ENCODE results near the gene ZACN. TPM values are rescaled to one million over a fixed set of nuclear protein-coding genes. Genes with fewer than 3 reads are reported as not detected.

ZACN gene
- total and polyA plus RNA-seq, 8 donors: 0.12 to 27.5 (median 17.8) TPM; not detected in 1

DNA sequence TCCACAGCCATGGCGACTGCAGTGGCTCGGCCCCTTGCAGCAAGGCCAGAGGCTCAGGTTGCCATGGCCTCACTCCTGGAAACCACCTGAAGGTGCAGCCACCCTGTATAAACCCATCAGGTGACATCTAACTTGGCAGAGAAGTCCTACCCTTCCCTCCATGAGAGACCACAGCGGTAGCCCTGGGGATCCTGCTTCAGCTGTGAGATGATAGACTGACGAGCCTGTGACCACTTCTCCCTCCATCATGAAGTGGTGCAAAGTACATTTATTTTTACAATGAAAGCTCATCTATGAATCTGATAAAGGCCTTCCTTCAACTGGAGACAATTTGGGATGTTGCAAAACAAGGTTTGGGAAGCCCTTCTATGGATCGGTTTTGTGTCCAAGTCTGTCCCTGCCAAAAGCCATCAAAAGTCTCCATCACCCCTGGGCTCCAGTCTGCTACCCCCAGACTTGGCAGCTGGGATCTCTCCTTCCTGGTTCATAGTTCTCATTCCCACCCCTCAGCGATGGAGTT, 1.8 kb downstream of the ZACN start:
- peaks cover 42 to 49% of the 10 kb centered on the region in 2 donors for H3K27me3 ChIP-seq
- ATAC-seq (no peak), DNase-seq (no peak)
- H3K4me3 ChIP-seq: no peak overlapping the region
- peaks cover 3 to 25% of the 10 kb centered on the region in 2 donors for H3K4me1 ChIP-seq
- TF ChIP-seq, protein P1, sequence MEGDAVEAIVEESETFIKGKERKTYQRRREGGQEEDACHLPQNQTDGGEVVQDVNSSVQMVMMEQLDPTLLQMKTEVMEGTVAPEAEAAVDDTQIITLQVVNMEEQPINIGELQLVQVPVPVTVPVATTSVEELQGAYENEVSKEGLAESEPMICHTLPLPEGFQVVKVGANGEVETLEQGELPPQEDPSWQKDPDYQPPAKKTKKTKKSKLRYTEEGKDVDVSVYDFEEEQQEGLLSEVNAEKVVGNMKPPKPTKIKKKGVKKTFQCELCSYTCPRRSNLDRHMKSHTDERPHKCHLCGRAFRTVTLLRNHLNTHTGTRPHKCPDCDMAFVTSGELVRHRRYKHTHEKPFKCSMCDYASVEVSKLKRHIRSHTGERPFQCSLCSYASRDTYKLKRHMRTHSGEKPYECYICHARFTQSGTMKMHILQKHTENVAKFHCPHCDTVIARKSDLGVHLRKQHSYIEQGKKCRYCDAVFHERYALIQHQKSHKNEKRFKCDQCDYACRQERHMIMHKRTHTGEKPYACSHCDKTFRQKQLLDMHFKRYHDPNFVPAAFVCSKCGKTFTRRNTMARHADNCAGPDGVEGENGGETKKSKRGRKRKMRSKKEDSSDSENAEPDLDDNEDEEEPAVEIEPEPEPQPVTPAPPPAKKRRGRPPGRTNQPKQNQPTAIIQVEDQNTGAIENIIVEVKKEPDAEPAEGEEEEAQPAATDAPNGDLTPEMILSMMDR (IDR thresholded peaks at IDR 0.05): no peak
- intact Hi-C loops (cut with DNase I): no loop called here
- H3K9me3 ChIP-seq: no peaks in the 10 kb centered on the region
- no peak overlapping the region for H3K27ac ChIP-seq
- peaks cover 3 to 43% of the 10 kb centered on the region in 2 donors for H3K36me3 ChIP-seq

DNA sequence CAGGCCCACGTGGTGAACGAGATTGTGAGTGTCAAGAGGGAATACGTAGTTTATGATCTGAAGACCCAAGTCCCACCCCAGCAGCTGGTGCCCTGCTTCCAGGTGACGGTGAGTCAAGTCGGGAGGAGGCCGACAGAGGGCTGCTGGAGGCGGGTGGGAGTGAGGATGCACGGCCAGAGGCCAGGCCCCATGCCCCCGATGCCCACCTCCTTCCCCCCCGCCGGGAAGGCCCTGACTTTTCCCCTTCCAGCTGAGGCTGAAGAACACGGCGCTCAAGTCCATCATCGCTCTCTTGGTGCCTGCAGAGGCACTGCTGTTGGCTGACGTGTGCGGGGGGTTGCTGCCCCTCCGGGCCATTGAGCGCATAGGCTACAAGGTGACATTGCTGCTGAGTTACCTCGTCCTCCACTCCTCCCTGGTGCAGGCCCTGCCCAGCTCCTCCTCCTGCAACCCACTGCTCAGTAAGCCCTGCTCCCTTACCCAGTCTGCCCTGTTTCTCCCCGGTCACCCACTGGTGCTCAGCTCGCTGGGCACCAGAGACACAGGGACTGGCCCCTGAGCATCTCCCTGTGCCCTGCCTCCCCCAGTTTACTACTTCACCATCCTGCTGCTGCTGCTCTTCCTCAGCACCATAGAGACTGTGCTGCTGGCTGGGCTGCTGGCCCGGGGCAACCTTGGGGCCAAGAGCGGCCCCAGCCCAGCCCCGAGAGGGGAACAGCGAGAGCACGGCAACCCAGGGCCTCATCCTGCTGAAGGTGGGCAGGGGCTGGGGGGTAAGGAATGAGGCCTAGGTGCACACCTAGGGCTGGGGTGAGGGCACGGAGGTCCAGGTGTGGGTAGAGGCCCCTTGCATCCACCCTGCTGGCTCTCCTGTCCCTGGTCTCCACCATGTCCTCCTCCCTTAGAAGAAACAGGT, 2.6 kb downstream of the ZACN start:
- peaks cover 35 to 42% of the 10 kb centered on the region in 2 donors for H3K27me3 ChIP-seq
- peaks cover 3 to 18% of the 10 kb centered on the region in 2 donors for H3K4me1 ChIP-seq
- TF ChIP-seq, protein P1 (IDR thresholded peaks at IDR 0.05): no peak
- DNase-seq (no peak), ATAC-seq (no peak)
- intact Hi-C loops (cut with DNase I): no loop called here
- no peaks in the 10 kb centered on the region for H3K9me3 ChIP-seq
- peaks cover 3 to 50% of the 10 kb centered on the region in 2 donors for H3K36me3 ChIP-seq
- H3K27ac ChIP-seq: no peak overlapping the region
- no peak overlapping the region for H3K4me3 ChIP-seq

DNA sequence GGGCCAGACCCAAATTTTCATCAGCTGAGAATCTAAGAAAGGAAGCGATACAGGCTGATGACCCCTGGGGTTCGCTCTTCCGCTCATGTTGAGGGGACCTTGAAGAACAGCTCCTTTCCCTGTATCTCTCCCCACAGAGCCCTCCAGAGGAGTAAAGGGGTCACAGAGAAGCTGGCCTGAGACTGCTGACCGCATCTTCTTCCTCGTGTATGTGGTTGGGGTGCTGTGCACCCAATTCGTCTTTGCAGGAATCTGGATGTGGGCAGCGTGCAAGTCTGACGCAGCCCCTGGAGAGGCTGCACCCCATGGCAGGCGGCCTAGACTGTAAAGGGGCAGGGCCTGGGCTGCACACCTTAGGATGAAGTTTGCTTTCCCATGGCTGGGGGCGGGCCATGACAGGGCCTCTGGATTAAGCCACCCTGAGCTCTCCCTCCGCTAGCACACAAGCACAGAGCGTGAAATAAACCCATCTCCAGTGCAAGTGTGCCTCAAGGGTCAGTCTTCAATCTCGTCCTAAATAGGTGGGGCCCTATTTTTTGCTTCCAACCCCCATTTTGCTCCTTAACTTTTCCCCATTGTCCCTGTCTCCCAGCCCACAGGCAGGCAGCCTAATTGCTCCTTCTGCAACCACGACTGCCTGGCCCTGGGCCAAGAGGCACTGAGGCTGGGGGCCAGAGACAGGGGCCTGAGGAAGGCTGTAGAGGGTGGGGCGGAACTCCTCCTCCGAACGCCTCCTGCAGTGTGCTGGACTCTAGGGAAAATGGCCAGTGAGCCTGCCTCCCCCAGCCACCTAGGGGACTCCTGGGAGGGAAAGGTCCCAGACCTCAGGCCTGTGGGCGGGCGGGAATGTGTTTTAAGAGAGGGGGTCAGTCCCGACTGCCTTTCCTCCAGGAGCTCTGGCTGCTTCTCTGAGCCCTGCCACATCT, 3.6 kb downstream of the ZACN start:
- intact Hi-C loops (cut with DNase I): no loop called here
- peaks cover 3 to 61% of the 10 kb centered on the region in 2 donors for H3K36me3 ChIP-seq
- DNase-seq: peak in 1 of 4 donors; percentile 76
- H3K9me3 ChIP-seq: no peaks in the 10 kb centered on the region
- H3K4me3 ChIP-seq: no peak overlapping the region
- no peak for ATAC-seq
- TF ChIP-seq, protein P1 (IDR thresholded peaks at IDR 0.05): no peak
- peaks cover 24 to 32% of the 10 kb centered on the region in 2 donors for H3K27me3 ChIP-seq
- no peak overlapping the region for H3K27ac ChIP-seq
- peaks cover 0 to 7% of the 10 kb centered on the region in 2 donors for H3K4me1 ChIP-seq

DNA sequence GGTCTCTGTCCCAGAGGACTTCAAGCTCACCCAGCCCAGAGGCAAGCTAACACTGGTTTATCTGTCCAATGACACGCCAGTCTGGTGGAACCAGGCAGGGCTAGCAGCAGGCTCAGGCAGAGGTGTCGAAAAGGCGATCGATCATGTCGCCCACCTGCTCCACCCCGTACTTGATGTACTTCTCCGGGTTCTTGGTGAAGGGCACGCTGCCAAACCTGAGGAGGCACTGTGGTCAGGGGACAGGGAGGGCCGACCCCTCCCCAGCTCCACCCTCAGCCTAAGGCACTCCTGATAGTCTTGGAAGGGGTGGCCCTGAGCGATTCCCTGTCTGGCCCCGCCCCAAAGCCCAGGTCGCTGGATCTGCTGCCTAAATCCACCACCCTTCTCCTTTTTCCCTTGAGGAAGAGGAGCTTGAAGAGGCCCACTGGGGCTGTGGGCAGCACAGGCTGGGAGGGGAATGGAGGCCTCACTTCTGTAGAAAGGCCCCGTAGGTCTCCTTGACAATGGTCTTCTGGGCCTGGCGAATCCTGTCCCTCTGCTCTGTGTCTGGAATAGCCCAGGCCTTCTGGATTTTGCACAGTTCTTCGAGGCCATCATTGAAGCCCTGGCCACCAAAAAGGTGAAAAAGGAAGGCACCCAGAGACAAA, 4.7 kb downstream of the ZACN start:
- Histone ChIP-seq H3K36me3 (peaks cover 3 to 72% of the 10 kb centered on the region in 2 donors), H3K4me3 (no peak overlapping the region), H3K27ac (no peak overlapping the region), H3K27me3 (peaks cover 14 to 21% of the 10 kb centered on the region in 2 donors), H3K4me1 (peaks cover 0 to 2% of the 10 kb centered on the region in 2 donors), H3K9me3 (no peaks in the 10 kb centered on the region)
- DNase-seq: peak in 1 of 4 donors; percentile 61
- intact Hi-C loops (cut with DNase I): no loop called here
- TF ChIP-seq, protein P1 (IDR thresholded peaks at IDR 0.05): no peak
- ATAC-seq: no peak

Measured in left lung (tissue), 10 donors.